ENCODE measurements around the gene SVIL. TPM values are rescaled to one million over a fixed set of nuclear protein-coding genes. Genes with fewer than 3 reads are reported as not detected.
"Not testable (repeated sequence)": the region's sequence is repeated elsewhere in the genome, so short reads cannot be mapped to it uniquely, and the experiment has no call there.

SVIL gene
- total RNA-seq, 4 donors from 2014 or later: 785 to 1,099 (median 921) TPM

- intact Hi-C loops (cut with DNase I): no loop called here
- 59% methylated on average over 2 of the region's 2 CpGs for WGBS
- peak overlapping the region in 3 of 4 donors; percentile 30 to 94 (median 89) for H3K27ac ChIP-seq (replicated peaks in 1 of 4)
Measured at GRCh38 chr10:29615195-29615594, 19.6 kb downstream of the SVIL start.

GRCh38 chr10:29614289-29614688, 20.5 kb downstream of the SVIL start:
- H3K9me3 ChIP-seq; H3K36me3 ChIP-seq; H3K4me3 ChIP-seq; DNase-seq (ENCODE audit: extremely low spot score); H3K27me3 ChIP-seq; intact Hi-C loops (cut with DNase I): not testable (repeated sequence)
- H3K27ac ChIP-seq (replicated peaks in 1 of 4): peak overlapping the region in 2 of 4 donors; percentile 89 to 94
- H3K4me1 ChIP-seq: peaks cover 48 to 92% (median 82%) of the 10 kb centered on the region in 4 donors
- WGBS: 88% methylated on average over 1 of the region's 1 CpG

More at GRCh38 chr10:29615195-29615594, 19.6 kb downstream of the SVIL start:
- H3K27me3 ChIP-seq: no peaks in the 10 kb centered on the region
- no peak overlapping the region for H3K4me3 ChIP-seq
- H3K9me3 ChIP-seq: no peaks in the 10 kb centered on the region
- H3K4me1 ChIP-seq: peaks cover 45 to 92% (median 82%) of the 10 kb centered on the region in 4 donors
- no peaks in the 10 kb centered on the region for H3K36me3 ChIP-seq
- no peak for DNase-seq (ENCODE audit: extremely low spot score)
- TF ChIP-seq EP300 (IDR thresholded peaks at IDR 0.05) (no peak), POLR2AphosphoS5 (IDR thresholded peaks at IDR 0.05) (no peak), POLR2A (IDR thresholded peaks at IDR 0.05; ENCODE audit: low read depth) (no peak), CTCF (IDR thresholded peaks at IDR 0.05) (no peak)

GRCh38 chr10:29613791-29614190, 21.0 kb downstream of the SVIL start:
- no peaks in the 10 kb centered on the region for H3K9me3 ChIP-seq
- no peak overlapping the region for H3K4me3 ChIP-seq
- peaks cover 51 to 92% (median 82%) of the 10 kb centered on the region in 4 donors for H3K4me1 ChIP-seq
- H3K36me3 ChIP-seq: peaks cover 0 to 11% (median 0%) of the 10 kb centered on the region in 4 donors
- no peak for DNase-seq (ENCODE audit: extremely low spot score)
- no peaks in the 10 kb centered on the region for H3K27me3 ChIP-seq
- H3K27ac ChIP-seq (replicated peaks in 1 of 4): peak overlapping the region in 2 of 4 donors; percentile 56 to 89
- TF ChIP-seq CTCF (IDR thresholded peaks at IDR 0.05): no peak
- TF ChIP-seq POLR2A (IDR thresholded peaks at IDR 0.05; ENCODE audit: low read depth): no peak
- TF ChIP-seq EP300 (IDR thresholded peaks at IDR 0.05): no peak
- no peak for TF ChIP-seq POLR2AphosphoS5 (IDR thresholded peaks at IDR 0.05)
- intact Hi-C loops (cut with DNase I): no loop called here
- WGBS: 72% methylated on average over 4 of the region's 4 CpGs

GRCh38 chr10:29613196-29613595, 21.6 kb downstream of the SVIL start:
- no peak overlapping the region for H3K4me3 ChIP-seq
- intact Hi-C loops (cut with DNase I): no loop called here
- H3K36me3 ChIP-seq: peaks cover 0 to 17% (median 3%) of the 10 kb centered on the region in 4 donors
- no peaks in the 10 kb centered on the region for H3K27me3 ChIP-seq
- no peaks in the 10 kb centered on the region for H3K9me3 ChIP-seq
- H3K4me1 ChIP-seq: peaks cover 51 to 92% (median 82%) of the 10 kb centered on the region in 4 donors
- DNase-seq (ENCODE audit: extremely low spot score): no peak
- WGBS: 86% methylated on average over 6 of the region's 6 CpGs
- no peak for TF ChIP-seq POLR2AphosphoS5 (IDR thresholded peaks at IDR 0.05)
- TF ChIP-seq EP300 (IDR thresholded peaks at IDR 0.05): no peak
- no peak for TF ChIP-seq POLR2A (IDR thresholded peaks at IDR 0.05; ENCODE audit: low read depth)
- TF ChIP-seq CTCF (IDR thresholded peaks at IDR 0.05): no peak
- peak overlapping the region in 2 of 4 donors; percentile 56 to 89 for H3K27ac ChIP-seq (replicated peaks in 1 of 4)

GRCh38 chr10:29612657-29613056, 22.1 kb downstream of the SVIL start:
- Histone ChIP-seq H3K4me1 (peaks cover 52 to 92% (median 82%) of the 10 kb centered on the region in 4 donors), H3K27ac (replicated peaks in 1 of 4) (peak overlapping the region in 3 of 4 donors; percentile 33 to 89 (median 56)), H3K27me3 (no peaks in the 10 kb centered on the region), H3K4me3 (no peak overlapping the region), H3K36me3 (peaks cover 0 to 18% (median 4%) of the 10 kb centered on the region in 4 donors), H3K9me3 (no peaks in the 10 kb centered on the region)
- TF ChIP-seq POLR2A (IDR thresholded peaks at IDR 0.05; ENCODE audit: low read depth) (no peak), POLR2AphosphoS5 (IDR thresholded peaks at IDR 0.05) (peak in 1 of 2 donors; percentile 32), CTCF (IDR thresholded peaks at IDR 0.05) (no peak)
- intact Hi-C loops (cut with DNase I): no loop called here
- 74% methylated on average over 8 of the region's 8 CpGs for WGBS
- DNase-seq (ENCODE audit: extremely low spot score): no peak

Measured in esophagus muscularis mucosa (tissue), 4 donors.